ENCODE results near the gene TXK.

GRCh38 chr4:48047896-48048295 is 86.2 kb downstream of the TXK start:
- no peak for TF ChIP-seq TAF1 (IDR thresholded peaks at IDR 0.05; ENCODE audit: borderline replicate concordance, insufficient read depth, low read length)
- TF ChIP-seq POLR2AphosphoS5 (IDR thresholded peaks at IDR 0.05; ENCODE audit: low read depth, low read length) = no peak
- TF ChIP-seq REST (IDR thresholded peaks at IDR 0.05; ENCODE audit: insufficient read depth in 1 of 2, low read depth in 2 of 2, low read length in 2 of 2) = no peak
- no peak for TF ChIP-seq SIN3A (IDR thresholded peaks at IDR 0.05; ENCODE audit: borderline replicate concordance, insufficient read depth, low read length)

All from PFSK-1 (cell line).